Measurements from ENCODE around the gene ZNF396. TPM values are rescaled to one million over a fixed set of nuclear protein-coding genes. Genes with fewer than 3 reads are reported as not detected.

ZNF396 gene
- 0.42 TPM for polyA plus RNA-seq (2013, experiment 1 of 2)
- 0.62 TPM for polyA plus RNA-seq (2013, experiment 2 of 2)

- no CpG with 5 or more reads among the region's 78 CpGs for WGBS (ENCODE audit: extremely low coverage, insufficient coverage, low lambda C conversion rate)
- H3K79me1 ChIP-seq (ENCODE audit: low read length): no peaks in the 10 kb centered on the region
- H3K4me1 ChIP-seq (ENCODE audit: control insufficient read depth, low read depth, low read length): no peaks in the 10 kb centered on the region
- H3K23ac ChIP-seq (ENCODE audit: low read length): no peak within 1 kb of the TSS
- H3K4me3 ChIP-seq (ENCODE audit: low read length): peak within 1 kb of the TSS; percentile 60
- no peak within 1 kb of the TSS for H2BK5ac ChIP-seq (ENCODE audit: low read length)
- H3K18ac ChIP-seq (ENCODE audit: low read length): no peak within 1 kb of the TSS
- peak within 1 kb of the TSS; percentile 90 for H3K56ac ChIP-seq (ENCODE audit: low read length)
- no peak within 1 kb of the TSS for H4K8ac ChIP-seq (ENCODE audit: low read depth, low read length)
- no peak within 1 kb of the TSS for H3K27ac ChIP-seq (ENCODE audit: low read depth, low read length)
- no peaks in the 10 kb centered on the region for H3K79me2 ChIP-seq (ENCODE audit: control insufficient read depth, insufficient read depth, low read length)
- no peak within 1 kb of the TSS for H2BK120ac ChIP-seq (ENCODE audit: low read depth, low read length)
- DNase-seq: peak; percentile 89
- no peaks in the 10 kb centered on the region for H3K27me3 ChIP-seq (ENCODE audit: insufficient read depth, low read length, poor library complexity)
- H3K36me3 ChIP-seq (ENCODE audit: control insufficient read depth, insufficient read depth, low read length): no peaks in the 10 kb centered on the region
- H3K4me2 ChIP-seq (ENCODE audit: low read length): peak within 1 kb of the TSS; percentile 83
- no peak within 1 kb of the TSS for H4K5ac ChIP-seq (ENCODE audit: low read length)
- no peak within 1 kb of the TSS for H2BK15ac ChIP-seq (replicated peaks; ENCODE audit: low read depth)
- H3K4ac ChIP-seq (ENCODE audit: low read depth, low read length): no peak within 1 kb of the TSS
- no peak within 1 kb of the TSS for H2AK5ac ChIP-seq (ENCODE audit: low read length)
- peak within 1 kb of the TSS; percentile 83 for H3K9ac ChIP-seq (ENCODE audit: low read length)
Measured at GRCh38 chr18:35376742-35377695, at the start of gene ZNF396. TSS of gene ZNF396 (minus strand) at chr18:35377337. CDS start at chr18:35374292, 3,045 bp downstream.

DNA sequence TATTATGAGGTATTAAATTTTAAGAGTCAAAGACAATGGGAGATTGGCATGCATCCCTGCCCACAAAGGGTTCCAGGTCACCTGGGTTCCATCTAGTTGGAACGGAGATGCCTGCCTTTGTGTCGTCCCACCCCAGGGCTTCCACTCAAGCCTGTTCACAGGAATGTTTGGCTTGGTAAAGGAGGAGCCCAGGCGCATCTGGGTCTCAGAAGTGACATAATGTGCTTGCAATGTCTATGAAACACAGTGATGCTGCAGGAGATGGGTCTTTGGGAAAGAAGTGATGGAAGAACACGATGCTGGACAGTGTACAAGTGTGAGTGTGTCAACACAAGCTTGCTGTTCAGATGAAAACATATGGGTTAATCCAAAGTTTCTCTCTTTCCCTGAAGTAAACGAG is 49.6 kb upstream of the ZNF396 start:
- Histone ChIP-seq H3K27me3 (ENCODE audit: insufficient read depth, low read length, poor library complexity) (no peaks in the 10 kb centered on the region), H3K56ac (ENCODE audit: low read length) (no peak overlapping the region), H2AK5ac (ENCODE audit: low read length) (no peak overlapping the region), H3K4me2 (ENCODE audit: low read length) (no peak overlapping the region), H3K79me2 (ENCODE audit: control insufficient read depth, insufficient read depth, low read length) (no peaks in the 10 kb centered on the region), H2BK120ac (ENCODE audit: low read depth, low read length) (no peak overlapping the region), H3K27ac (ENCODE audit: low read depth, low read length) (no peak overlapping the region), H3K9ac (ENCODE audit: low read length) (no peak overlapping the region), H3K18ac (ENCODE audit: low read length) (no peak overlapping the region), H4K8ac (ENCODE audit: low read depth, low read length) (no peak overlapping the region), H2BK5ac (ENCODE audit: low read length) (no peak overlapping the region), H3K4me3 (ENCODE audit: low read length) (no peak overlapping the region), H3K4ac (ENCODE audit: low read depth, low read length) (no peak overlapping the region), H3K36me3 (ENCODE audit: control insufficient read depth, insufficient read depth, low read length) (no peaks in the 10 kb centered on the region), H2BK15ac (replicated peaks; ENCODE audit: low read depth) (no peak overlapping the region), H3K4me1 (ENCODE audit: control insufficient read depth, low read depth, low read length) (peaks cover 2% of the 10 kb centered on the region), H4K5ac (ENCODE audit: low read length) (no peak overlapping the region), H3K23ac (ENCODE audit: low read length) (no peak overlapping the region), H3K79me1 (ENCODE audit: low read length) (no peaks in the 10 kb centered on the region)
- no CpG with 5 or more reads among the region's 5 CpGs for WGBS (ENCODE audit: extremely low coverage, insufficient coverage, low lambda C conversion rate)
- no peak for DNase-seq

DNA sequence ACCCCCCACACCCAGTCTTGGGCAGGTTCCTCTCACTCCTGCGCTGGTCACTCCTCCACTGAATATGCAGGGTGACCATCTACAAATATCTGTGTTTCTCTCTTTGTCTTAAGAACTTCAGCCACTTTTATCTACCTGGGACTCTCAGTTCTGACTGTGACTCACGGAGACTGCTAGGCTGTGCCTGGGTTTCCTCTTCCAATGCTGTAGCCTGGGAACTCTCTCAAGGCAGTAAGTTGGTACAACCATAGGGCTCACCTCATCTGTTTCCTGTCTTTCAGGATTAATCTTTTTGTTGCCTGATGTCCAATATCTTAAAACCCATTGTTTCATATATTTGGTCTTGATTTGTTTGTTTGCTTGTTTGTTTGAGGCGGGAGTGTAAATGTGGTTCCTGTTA is 47.2 kb upstream of the ZNF396 start:
- Histone ChIP-seq H2BK5ac (ENCODE audit: low read length) (no peak overlapping the region), H3K23ac (ENCODE audit: low read length) (no peak overlapping the region), H3K36me3 (ENCODE audit: control insufficient read depth, insufficient read depth, low read length) (no peaks in the 10 kb centered on the region), H3K4me2 (ENCODE audit: low read length) (no peak overlapping the region), H3K4me3 (ENCODE audit: low read length) (no peak overlapping the region), H3K4me1 (ENCODE audit: control insufficient read depth, low read depth, low read length) (peaks cover 2% of the 10 kb centered on the region), H2AK5ac (ENCODE audit: low read length) (no peak overlapping the region), H4K8ac (ENCODE audit: low read depth, low read length) (no peak overlapping the region), H3K79me1 (ENCODE audit: low read length) (no peaks in the 10 kb centered on the region), H3K4ac (ENCODE audit: low read depth, low read length) (no peak overlapping the region), H3K18ac (ENCODE audit: low read length) (no peak overlapping the region), H2BK120ac (ENCODE audit: low read depth, low read length) (no peak overlapping the region), H3K9ac (ENCODE audit: low read length) (no peak overlapping the region), H3K79me2 (ENCODE audit: control insufficient read depth, insufficient read depth, low read length) (no peaks in the 10 kb centered on the region), H4K5ac (ENCODE audit: low read length) (no peak overlapping the region), H3K27ac (ENCODE audit: low read depth, low read length) (no peak overlapping the region), H3K56ac (ENCODE audit: low read length) (no peak overlapping the region), H2BK15ac (replicated peaks; ENCODE audit: low read depth) (no peak overlapping the region), H3K27me3 (ENCODE audit: insufficient read depth, low read length, poor library complexity) (no peaks in the 10 kb centered on the region)
- no CpG with 5 or more reads among the region's 3 CpGs for WGBS (ENCODE audit: extremely low coverage, insufficient coverage, low lambda C conversion rate)
- DNase-seq: no peak

GRCh38 chr18:35422237-35422636 is 45.1 kb upstream of the ZNF396 start:
- Histone ChIP-seq H3K27me3 (ENCODE audit: insufficient read depth, low read length, poor library complexity) (no peaks in the 10 kb centered on the region), H3K79me1 (ENCODE audit: low read length) (no peaks in the 10 kb centered on the region), H2BK120ac (ENCODE audit: low read depth, low read length) (no peak overlapping the region), H3K4me3 (ENCODE audit: low read length) (no peak overlapping the region), H3K18ac (ENCODE audit: low read length) (no peak overlapping the region), H3K36me3 (ENCODE audit: control insufficient read depth, insufficient read depth, low read length) (no peaks in the 10 kb centered on the region), H3K23ac (ENCODE audit: low read length) (no peak overlapping the region), H3K4ac (ENCODE audit: low read depth, low read length) (no peak overlapping the region), H2BK5ac (ENCODE audit: low read length) (no peak overlapping the region), H2BK15ac (replicated peaks; ENCODE audit: low read depth) (no peak overlapping the region), H4K5ac (ENCODE audit: low read length) (no peak overlapping the region), H3K56ac (ENCODE audit: low read length) (no peak overlapping the region), H4K8ac (ENCODE audit: low read depth, low read length) (no peak overlapping the region), H3K79me2 (ENCODE audit: control insufficient read depth, insufficient read depth, low read length) (no peaks in the 10 kb centered on the region), H3K4me1 (ENCODE audit: control insufficient read depth, low read depth, low read length) (peaks cover 2% of the 10 kb centered on the region), H2AK5ac (ENCODE audit: low read length) (no peak overlapping the region), H3K9ac (ENCODE audit: low read length) (no peak overlapping the region), H3K27ac (ENCODE audit: low read depth, low read length) (no peak overlapping the region), H3K4me2 (ENCODE audit: low read length) (no peak overlapping the region)
- no peak for DNase-seq
- WGBS (ENCODE audit: extremely low coverage, insufficient coverage, low lambda C conversion rate): no CpG with 5 or more reads among the region's 3 CpGs

GRCh38 chr18:35418610-35419009 is 41.5 kb upstream of the ZNF396 start:
- no peak overlapping the region for H3K23ac ChIP-seq (ENCODE audit: low read length)
- no peak for DNase-seq
- H3K56ac ChIP-seq (ENCODE audit: low read length): no peak overlapping the region
- H3K36me3 ChIP-seq (ENCODE audit: control insufficient read depth, insufficient read depth, low read length): no peaks in the 10 kb centered on the region
- no peaks in the 10 kb centered on the region for H3K27me3 ChIP-seq (ENCODE audit: insufficient read depth, low read length, poor library complexity)
- H3K27ac ChIP-seq (ENCODE audit: low read depth, low read length): no peak overlapping the region
- no peak overlapping the region for H3K9ac ChIP-seq (ENCODE audit: low read length)
- no peak overlapping the region for H2BK15ac ChIP-seq (replicated peaks; ENCODE audit: low read depth)
- H3K79me2 ChIP-seq (ENCODE audit: control insufficient read depth, insufficient read depth, low read length): no peaks in the 10 kb centered on the region
- H3K4ac ChIP-seq (ENCODE audit: low read depth, low read length): no peak overlapping the region
- no peaks in the 10 kb centered on the region for H3K79me1 ChIP-seq (ENCODE audit: low read length)
- H3K4me2 ChIP-seq (ENCODE audit: low read length): no peak overlapping the region
- no peak overlapping the region for H4K5ac ChIP-seq (ENCODE audit: low read length)
- H3K4me1 ChIP-seq (ENCODE audit: control insufficient read depth, low read depth, low read length): no peaks in the 10 kb centered on the region
- no peak overlapping the region for H3K18ac ChIP-seq (ENCODE audit: low read length)
- H2AK5ac ChIP-seq (ENCODE audit: low read length): no peak overlapping the region
- H2BK5ac ChIP-seq (ENCODE audit: low read length): no peak overlapping the region
- no peak overlapping the region for H4K8ac ChIP-seq (ENCODE audit: low read depth, low read length)
- WGBS (ENCODE audit: extremely low coverage, insufficient coverage, low lambda C conversion rate): no CpG with 5 or more reads among the region's 4 CpGs
- H2BK120ac ChIP-seq (ENCODE audit: low read depth, low read length): no peak overlapping the region
- no peak overlapping the region for H3K4me3 ChIP-seq (ENCODE audit: low read length)

Data from mesendoderm (in vitro differentiated cells).